Measurements from ENCODE around the gene TMEM204.

Gene TMEM204

DNA sequence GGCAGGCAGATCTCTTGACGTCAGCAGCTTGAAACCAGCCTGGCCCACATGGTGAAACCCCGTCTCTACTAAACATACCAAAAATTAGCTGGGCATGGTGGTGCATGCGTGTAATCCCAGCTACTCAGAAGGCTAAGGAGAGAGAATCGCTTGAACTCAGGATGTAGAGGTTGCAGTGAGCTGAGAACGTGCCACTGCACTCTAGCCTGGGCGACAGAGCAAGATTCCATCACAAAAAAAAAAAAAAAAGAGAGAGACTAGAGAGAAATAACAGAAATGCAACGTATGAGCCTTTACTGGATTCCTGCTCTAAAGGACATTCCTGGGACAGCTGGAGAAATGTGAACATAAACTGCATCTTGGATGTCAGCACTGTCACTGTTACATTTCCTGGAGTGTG lies 67.6 kb downstream of the TMEM204 start:
- DNase-seq, result no peak

DNA sequence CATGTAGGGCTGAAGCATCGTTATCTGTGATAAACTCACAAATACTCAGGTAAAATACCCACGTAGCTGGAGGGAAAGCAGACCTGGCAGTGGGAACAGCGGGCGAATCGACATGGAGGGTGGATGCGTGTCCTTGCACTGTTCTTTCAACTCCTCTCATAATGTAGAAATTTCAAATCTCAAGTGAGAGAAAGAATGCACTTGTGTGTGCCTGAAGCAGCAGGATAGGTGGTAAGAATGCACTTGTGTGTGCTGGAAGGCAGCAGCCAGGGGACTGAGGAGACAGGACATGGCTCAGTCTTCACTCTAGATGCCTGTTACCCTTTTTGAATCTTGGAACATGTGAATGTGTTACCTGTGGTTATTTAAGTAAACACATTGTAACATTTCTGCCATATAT lies 68.0 kb downstream of the TMEM204 start:
- DNase-seq, result no peak

DNA sequence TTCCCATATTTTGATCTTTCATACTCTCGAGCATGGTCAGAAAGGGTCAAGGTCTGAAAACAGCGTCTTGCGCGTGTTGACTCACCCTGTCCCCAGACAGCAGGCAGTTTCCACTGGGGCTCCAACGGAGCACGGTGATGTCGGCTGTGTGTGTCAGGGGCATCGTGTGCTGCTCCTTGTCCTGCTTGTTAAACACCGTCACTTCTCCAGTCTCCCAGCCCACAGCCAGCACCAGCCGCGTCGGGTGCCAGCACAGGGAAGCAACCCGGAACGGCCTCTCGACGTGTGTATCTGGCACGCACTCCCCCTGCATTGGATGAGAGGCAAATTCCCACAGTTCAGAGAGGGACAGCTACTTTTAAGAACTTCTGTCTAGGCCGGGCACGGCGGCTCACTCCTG lies 68.8 kb downstream of the TMEM204 start:
- DNase-seq, result no peak
